ENCODE measurements around the gene TWSG1.

The TWSG1 gene

DNA sequence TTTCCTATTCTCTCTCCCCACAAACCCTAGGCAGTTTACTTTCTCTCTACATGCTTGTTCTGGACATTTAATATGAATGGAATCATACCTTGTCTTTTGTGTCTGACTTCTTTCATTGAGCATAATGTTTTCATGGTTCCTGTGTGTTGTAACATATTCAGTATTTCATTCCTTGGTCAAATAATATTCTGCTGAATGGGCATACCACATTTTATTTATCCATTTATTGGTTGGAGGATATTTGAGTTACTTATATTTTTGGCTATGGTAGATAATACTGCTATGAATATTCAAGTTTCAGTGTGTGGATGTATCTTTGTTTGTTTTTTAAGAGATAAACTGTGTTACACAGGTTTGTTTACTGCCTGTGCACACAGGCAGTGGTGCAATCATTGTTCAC lies 9.0 kb downstream of the TWSG1 start:
- DNase-seq (ENCODE audit: low read depth): no peak
- no peak overlapping the region for H3K4me3 ChIP-seq (ENCODE audit: low read depth, low read length)
- TF ChIP-seq, protein P1, sequence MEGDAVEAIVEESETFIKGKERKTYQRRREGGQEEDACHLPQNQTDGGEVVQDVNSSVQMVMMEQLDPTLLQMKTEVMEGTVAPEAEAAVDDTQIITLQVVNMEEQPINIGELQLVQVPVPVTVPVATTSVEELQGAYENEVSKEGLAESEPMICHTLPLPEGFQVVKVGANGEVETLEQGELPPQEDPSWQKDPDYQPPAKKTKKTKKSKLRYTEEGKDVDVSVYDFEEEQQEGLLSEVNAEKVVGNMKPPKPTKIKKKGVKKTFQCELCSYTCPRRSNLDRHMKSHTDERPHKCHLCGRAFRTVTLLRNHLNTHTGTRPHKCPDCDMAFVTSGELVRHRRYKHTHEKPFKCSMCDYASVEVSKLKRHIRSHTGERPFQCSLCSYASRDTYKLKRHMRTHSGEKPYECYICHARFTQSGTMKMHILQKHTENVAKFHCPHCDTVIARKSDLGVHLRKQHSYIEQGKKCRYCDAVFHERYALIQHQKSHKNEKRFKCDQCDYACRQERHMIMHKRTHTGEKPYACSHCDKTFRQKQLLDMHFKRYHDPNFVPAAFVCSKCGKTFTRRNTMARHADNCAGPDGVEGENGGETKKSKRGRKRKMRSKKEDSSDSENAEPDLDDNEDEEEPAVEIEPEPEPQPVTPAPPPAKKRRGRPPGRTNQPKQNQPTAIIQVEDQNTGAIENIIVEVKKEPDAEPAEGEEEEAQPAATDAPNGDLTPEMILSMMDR (conservative IDR thresholded peaks at IDR 0.05; ENCODE audit: low read depth, low read length): no peak

DNA sequence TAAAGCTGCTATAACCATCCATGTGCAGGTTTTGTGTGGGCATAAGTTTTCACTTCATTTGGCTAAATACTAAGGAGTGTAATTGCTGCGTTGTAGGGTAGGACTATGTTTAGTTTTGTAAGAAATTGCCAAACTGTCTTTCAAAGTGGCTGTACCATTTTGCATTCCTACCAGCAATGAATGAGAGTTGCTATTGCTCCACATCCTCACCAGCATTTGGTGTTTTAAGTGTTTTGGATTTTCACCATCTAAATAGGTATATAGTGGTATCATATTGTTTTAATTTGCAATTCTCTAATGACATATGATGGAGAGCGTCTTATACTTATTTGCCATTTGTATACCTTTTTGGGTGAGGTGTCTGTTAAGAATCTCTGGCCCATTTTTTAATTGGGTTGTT lies 12.2 kb downstream of the TWSG1 start:
- TF ChIP-seq, protein P1 (conservative IDR thresholded peaks at IDR 0.05; ENCODE audit: low read depth, low read length): no peak
- no peak overlapping the region for H3K4me3 ChIP-seq (ENCODE audit: low read depth, low read length)
- no peak for DNase-seq (ENCODE audit: low read depth)

DNA sequence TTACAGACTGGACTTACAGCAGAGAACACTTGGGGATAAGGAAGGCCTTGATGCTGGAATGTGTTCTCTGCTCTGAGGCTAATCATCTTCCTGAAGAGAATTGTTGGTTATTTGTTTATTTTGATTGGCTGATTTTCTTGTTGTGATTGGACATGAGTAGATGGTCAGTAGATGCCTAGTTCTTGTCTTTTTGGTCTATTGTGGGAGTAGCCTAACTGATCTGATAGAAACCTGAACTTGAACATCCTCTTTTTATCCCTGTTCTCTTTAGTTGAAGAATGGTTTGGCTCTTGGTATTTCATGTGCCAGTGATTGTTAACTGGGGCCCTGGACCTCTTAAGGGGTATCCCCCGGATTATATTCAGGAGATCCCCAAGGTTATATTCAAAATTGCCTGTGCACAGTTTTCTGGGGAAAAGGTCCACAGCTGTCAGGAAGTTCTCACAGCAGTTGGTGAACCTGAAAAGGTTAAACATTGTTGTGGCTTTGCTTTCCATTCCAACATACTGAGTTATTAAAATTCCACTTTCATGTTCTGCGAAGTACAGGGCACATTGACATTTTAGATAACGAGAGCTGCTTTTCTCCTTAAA lies 13.6 kb downstream of the TWSG1 start:
- peak; percentile 74 for DNase-seq (ENCODE audit: low read depth)
- H3K4me3 ChIP-seq (ENCODE audit: low read depth, low read length): no peak overlapping the region
- TF ChIP-seq, protein P1 (conservative IDR thresholded peaks at IDR 0.05; ENCODE audit: low read depth, low read length): no peak

DNA sequence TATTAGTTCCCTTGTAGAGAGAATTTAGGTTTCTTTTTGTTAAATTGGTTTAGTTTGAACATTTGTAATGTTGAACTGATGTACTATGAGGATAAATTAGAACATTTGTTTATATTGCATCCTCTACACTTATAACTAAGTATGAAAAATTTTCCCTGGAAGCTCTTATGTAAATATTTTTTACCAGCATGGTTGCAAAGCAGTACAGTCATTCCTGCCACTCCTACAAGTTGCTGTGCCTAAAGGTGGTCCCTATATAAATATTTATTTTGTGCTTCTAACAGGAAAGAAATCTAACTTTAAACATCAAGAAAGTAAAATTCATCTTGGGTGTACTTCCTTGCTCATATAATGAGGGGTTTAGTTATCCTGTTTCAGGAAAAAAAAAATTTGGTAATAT lies 14.2 kb downstream of the TWSG1 start:
- H3K4me3 ChIP-seq (ENCODE audit: low read depth, low read length): no peak overlapping the region
- DNase-seq (ENCODE audit: low read depth): no peak

DNA sequence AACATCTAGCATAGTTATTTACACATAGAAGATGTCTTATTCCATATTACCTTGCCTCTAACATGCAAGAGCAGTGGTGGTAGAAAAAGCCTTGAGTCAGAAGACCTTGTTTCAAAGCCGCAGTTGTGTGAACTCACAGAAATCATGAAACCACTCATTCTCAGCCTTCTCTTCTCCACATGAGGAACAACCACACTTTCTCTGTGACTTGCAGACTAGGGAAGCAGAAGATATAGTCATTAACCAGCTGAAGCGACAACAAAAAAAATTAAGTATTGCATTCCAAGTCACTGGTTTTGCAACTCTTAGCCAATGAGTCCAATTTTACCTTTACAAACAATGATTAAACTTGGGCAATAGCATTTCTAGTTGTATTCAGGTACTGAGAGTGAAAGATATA lies 19.0 kb downstream of the TWSG1 start:
- H3K4me3 ChIP-seq (ENCODE audit: low read depth, low read length): no peak overlapping the region
- TF ChIP-seq, protein P1 (conservative IDR thresholded peaks at IDR 0.05; ENCODE audit: low read depth, low read length): no peak
- no peak for DNase-seq (ENCODE audit: low read depth)

More for the DNA sequence above, 14.2 kb downstream of the TWSG1 start:
- TF ChIP-seq, protein P1 (conservative IDR thresholded peaks at IDR 0.05; ENCODE audit: low read depth, low read length): no peak

DNA sequence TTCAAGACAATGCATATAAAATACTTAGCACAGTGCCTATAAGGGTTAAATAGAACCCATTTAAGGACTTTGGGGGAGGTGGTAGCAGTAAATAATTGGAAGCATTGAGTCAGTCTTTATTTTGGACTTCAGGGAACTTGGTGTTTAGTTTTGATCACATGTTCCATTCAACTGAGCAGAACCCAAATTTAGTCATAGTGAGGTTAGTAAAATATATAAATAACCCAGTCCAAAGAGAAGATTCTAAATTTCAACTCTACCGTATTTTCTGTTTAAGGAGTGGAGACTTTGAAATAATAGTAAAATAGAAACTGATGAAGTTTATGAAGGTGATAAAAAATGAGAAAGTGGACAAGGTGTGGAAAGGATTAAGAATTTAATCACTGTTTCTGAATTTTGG lies 19.7 kb downstream of the TWSG1 start:
- DNase-seq (ENCODE audit: low read depth): no peak
- TF ChIP-seq, protein P1 (conservative IDR thresholded peaks at IDR 0.05; ENCODE audit: low read depth, low read length): no peak
- H3K4me3 ChIP-seq (ENCODE audit: low read depth, low read length): no peak overlapping the region

DNA sequence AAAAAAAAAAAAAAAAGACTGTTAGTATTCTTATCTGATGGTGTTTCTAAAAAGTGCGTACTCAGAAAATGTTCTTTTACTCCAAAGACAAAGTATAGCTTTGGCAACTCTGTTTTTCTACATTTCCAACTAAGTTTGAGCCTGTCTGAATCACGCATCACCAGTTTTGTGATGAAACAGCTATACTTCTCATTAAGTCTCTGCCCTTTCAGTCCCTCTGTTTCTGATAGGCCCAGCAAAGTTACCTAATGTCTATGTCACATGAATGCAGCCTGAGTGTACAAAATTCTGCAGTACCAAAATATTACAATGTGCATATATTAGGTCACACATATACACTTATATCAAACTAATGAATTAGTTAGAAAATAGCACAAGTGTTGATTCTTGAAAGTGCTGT lies 22.4 kb downstream of the TWSG1 start:
- H3K4me3 ChIP-seq (ENCODE audit: low read depth, low read length): no peak overlapping the region
- TF ChIP-seq, protein P1 (conservative IDR thresholded peaks at IDR 0.05; ENCODE audit: low read depth, low read length): no peak
- no peak for DNase-seq (ENCODE audit: low read depth)
